NCI-H128 (cell line): Measurements from ENCODE around the gene TCF7L2.
A peak's percentile ranks its signal among the peaks of the same experiment; 100 is the strongest.

ENCODE experiments used
- DNase-seq: peaks from one replicate; lab custom pipeline; 2025; ENCODE audit not compliant: unreplicated experiment; lab: John Stamatoyannopoulos, UW

TCF7L2 gene

DNA sequence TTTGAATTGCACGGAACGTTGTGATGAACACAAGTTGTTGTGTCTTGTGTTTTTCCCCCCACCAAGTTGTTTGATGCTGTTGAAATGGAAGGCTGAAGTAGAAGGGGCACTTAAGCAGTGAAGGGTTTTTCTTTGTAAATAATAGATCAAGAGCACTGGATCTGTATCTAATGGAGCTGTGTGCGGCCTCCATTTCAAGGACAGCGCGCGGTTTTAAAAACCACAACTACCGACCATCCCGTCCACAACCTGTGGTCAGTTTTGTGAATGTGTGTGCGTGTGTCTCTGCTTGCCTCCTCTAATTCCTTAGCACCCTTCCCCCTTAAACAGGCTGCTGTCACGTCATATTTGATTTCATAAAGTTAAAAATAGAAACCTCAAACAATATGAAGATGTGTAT is 165.5 kb downstream of the TCF7L2 start:
- no peak for DNase-seq

DNA sequence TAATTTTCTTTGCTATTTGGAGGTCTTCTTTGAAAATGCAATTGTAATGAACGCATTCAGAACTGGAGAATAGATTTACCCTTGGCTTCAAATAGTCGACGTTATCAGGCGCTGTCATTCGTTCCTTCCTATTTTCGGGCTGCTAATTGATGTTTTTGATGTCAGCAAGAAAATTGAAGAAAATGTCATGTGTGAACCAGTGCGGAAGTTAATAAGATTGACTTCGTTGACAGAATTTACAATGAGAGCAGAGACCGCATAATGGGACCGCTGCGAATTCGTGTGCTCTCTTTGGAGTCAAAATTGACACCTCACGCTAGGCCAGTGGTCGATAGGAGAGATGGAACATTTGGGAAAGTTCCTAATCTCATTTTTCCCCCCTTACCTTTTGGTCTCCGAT is 168.8 kb downstream of the TCF7L2 start:
- DNase-seq: no peak

DNA sequence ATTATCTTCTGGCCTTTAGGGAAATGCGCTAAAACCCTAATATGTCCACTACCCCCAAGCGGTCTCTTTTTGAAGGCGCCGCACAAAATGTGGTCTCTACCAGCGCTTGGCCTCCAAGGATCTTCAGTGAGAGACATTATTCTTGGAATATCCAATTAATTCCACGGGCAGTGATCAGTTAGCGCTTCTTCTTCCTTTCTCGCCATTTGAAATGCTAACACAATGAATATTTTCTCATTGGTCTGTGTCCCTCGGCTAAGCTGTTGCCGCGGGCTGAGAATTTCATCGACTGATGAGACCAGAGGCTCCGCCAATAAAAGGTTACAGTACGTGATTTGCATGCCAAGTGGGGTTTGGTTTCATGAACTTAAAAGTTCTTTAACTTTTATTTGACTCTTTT is 169.8 kb downstream of the TCF7L2 start:
- no peak for DNase-seq

DNA sequence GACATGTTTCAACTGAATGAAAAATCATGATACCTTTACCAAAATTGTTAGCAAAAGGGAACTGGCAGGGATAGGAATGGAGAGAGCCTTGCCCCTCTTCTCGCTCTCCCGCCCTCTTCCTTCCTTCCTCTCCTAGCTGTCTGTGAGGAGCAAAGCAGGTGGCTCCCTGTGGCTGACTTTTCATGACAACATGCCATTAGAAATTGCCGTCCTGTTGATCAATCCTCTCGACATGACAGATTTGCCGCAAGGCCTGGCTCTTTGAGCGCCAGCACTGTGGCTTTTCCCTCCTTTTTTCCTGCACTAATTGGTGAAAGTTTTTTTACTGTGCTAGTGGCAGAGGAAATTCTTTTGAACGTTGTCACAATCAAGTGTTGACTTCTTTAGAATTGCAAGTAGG is 171.1 kb downstream of the TCF7L2 start:
- no peak for DNase-seq

DNA sequence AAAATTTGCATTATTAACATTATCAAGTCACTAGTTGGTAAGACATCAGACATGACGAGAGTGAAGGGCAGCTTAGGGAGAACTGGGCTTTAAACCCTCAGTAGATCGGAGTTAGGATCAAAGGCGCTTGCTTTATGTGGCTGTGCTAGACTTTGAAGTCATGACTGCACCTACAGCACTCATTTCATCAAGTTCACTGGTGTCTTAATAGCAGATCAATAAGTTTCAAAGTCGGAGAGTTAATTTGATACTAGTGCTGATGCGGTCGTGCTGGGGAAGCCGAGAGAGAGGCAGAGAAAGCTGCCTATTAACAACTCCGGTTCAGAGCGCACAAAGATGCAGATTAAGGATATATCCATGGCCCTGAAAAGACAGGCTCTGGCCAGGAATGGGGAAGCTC is 172.9 kb downstream of the TCF7L2 start:
- DNase-seq: no peak

DNA sequence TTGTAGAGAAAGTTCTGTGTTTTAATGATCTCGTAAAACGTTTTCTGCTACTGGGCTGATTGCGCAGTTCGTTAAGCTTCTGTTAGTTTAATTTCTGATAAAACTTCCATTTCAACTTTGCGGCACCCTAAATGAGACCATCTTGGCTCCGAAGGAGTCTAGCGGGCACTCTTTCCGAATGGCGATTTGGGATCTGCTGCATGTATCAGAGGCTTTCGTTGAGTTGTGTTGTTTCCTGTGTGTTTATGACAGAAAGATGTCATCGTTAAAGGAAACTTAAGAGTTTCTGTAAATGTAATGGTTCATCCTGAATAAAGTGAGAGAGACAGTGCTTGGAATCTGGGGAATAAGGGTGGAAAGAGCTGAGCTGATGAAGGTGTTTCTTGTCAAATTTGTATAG is 174.7 kb downstream of the TCF7L2 start:
- no peak for DNase-seq

DNA sequence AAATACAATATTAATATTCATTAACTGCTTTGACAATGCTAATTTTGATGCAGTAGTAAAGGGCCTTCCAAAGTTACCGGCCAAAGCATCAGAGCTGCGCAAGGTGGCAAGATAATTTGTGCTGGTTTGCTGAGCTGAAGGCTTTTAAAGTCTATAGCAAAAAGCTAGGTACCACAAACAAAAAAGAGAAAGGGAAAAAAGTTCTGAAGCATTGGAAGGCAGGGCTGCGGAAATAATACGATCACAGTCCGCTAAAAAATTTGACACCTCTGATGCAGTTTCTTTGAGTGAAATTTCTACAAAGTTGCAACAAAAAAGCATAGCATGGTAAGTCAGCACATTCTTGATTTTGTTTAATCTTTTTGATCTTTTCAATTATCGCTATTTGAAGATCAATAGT is 175.6 kb downstream of the TCF7L2 start:
- DNase-seq: no peak

DNA sequence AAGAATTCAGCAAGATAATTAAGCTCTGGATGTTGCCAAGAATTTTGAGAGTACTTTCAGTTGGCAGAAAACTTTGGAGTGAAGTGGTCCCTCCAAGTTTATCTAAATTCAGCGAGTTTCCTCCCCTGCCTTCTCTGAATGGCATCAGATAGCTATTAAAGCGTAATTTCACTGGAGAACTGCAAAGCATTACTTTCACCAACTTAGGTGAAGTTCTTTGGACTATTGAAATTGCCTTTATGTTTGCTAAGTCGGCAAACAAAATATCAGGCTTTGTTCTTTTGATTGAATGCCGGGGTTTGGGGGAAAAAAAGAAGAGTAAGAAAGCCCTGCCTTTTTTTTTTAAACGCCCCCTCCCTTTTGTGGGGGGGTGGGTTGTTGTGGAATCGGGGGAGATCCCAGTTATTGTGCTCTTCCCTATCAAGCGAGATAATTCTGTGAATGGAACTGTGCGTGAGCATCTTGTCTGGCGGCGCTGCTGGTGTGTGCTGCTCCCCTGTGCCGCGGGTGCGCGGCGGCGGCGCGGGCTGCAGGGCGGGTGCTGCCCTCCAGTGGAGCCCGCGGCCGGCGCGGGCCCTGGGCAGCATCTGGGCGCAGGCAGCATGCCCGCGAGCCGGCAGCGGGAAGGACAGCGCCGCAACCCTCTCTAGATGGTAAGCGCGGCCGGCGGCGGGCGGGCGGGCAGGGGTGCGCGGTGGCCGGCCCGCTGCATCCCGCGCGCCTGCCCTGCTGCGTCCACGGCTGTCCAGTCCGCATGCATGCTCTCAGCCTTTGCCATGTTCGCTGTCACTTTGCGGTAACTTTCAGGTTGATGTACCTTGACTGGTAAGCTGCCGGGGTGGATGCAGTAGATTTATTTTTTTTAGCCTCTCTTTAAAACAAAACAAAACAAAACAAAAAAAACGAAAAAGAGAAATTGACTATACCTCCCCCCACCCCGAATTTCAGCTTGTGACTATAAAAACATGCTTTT is 176.5 kb downstream of the TCF7L2 start:
- peak; percentile 11 for DNase-seq

DNA sequence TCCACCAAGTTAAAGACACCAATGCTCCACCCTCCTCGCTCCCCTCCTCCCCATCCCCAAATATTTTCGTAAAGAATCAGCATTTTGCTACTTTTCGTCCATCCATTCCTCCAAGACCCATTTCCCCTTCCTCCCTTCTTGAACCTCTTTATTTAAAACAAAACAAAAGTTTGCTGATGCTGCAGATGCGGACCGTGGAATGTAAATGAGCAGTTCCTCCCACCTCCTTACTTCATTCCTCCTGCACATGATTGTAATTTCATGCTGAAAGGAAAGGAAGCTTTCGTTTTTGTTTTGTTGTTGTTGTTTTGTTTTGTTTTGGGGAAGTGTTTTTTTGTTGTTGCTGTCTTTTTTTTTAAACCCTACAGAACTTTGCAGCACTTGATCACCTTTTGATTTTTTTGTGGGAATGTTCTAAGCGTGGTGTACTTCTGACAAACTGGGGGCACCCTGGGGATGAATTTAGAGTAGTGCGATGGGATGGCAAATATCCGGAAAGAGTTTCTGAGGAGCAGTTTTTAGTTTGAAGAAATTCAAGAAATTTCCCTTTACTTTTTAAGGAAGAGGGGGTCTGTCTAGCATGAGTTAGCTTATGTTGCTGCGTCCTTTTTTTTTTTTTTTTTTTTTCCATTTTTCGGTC is 177.3 kb downstream of the TCF7L2 start:
- DNase-seq: no peak

DNA sequence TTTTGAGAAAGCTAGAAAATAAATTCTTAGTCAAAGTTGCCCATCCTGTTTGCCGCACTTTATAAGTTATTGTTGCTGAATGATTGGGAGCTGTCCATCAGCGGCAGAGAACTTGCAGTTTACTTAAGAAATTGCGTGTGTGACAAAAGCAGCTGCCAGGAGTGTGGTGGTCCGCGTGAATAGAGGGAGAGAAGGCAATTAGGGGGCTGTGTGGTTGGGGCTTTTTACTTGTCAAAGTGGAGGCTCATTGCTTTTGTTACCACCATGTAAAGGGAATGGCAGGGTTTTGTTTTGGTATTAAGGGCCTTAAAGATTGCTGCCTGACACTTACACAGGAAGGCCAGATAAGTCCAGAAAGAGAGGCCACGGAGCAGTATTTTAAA is 177.8 kb downstream of the TCF7L2 start:
- no peak for DNase-seq

DNA sequence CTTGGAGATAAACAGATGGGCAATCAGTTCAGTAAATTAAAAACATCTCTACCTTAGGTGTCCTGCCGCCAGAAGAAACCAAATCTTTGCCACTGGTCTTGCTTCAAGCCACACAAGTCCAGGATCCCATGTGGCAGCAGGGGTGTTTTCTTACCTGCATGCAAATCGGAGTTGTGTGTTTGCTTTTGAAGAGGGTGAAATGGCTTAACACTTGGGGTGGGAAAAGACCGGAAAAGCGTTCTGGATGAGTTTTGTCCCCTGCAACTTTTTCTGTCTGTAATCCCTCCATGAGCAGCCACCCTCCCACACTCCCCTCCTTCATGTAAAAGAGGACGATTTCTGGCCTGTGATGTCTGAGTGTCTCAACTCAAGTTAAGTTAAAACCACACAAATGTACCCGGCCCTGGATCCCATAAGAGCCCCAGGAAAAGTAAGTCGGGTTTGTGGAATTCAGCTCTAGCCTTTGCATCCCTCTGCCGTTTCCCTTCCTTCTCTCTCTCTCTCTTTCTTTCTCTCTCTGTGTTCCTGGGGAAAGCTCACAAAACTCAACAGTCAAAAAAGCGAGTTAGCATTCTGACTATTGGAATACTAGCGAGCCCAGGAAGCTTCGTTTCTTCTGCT is 178.5 kb downstream of the TCF7L2 start:
- DNase-seq: no peak

DNA sequence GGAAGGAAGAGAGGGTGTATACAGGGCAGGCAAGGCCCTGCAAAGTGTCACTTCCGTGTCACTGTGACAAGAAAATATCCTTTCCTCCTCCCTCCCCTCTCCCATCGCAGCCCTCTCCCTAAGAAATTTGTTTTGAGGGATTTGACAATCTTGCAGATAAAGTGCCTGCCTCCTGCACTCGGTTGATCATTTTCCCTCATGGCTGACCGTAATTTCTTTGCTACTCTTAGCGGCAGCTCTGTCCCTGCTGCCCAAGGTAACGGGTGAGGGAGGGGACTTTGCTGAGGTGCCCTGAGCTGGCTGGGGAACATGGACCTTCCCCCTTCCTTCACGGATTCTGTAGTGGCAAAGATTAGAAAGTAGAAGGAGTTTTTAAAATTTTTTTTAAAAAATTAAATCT is 179.1 kb downstream of the TCF7L2 start:
- no peak for DNase-seq

DNA sequence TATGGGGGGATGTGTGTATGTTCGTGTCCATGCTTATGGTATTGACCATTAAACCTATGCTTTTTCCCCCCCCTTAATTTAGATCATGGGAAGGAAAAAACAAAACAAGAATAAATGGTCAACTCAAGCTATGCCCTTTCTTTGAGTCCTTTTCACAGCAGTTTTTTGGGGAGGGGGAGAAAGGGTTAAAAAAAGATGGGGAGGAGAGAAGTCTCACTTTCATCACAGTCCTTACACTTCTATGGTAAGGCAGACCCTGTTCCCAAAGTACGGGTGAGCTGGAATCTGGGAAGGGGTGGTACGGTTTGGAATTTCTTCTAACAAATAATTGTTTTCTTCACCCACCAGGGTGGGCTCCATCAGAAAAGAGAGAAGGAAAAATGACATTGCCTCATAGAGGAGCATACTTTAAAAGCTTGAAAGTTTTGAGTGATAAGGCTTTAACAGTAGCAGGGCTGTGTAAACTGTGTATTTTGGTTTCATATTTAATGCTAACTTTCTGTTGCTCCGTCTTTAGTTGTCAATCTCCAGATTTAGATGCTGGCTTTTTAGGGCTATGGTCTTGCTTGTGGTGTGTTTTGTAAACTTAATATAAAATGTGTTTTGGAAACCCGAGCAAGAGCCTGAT is 180.1 kb downstream of the TCF7L2 start:
- no peak for DNase-seq

DNA sequence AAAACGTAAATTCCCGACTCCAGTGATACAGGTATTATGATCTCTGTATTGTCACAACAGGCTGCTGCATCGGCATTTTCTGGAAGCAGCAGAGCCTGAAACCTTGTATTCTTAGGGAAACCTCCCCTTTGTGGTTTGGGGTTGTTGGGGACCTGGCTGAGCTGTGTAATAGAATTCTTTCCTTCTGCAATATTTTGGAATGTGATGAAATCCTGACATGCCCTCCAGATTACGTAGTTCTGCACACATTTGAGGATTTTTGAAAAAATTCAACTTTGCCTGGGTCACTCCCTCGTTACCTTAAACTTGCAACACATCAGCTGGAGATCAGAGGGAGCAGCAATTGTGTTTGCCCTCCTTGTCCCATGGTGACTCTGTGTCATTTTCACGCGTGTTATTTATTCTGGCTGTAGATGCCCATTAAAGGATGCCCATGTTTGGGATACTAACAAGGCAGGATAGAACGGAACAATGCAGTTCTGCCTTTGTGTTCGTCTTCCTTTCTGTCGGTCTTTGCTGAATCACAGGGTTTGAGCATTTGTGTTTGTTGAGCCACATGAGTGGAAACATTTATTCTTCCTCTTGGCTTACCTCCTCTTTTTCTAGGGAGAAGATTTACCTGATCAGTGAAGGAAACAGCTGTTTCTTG is 181.7 kb downstream of the TCF7L2 start:
- no peak for DNase-seq

DNA sequence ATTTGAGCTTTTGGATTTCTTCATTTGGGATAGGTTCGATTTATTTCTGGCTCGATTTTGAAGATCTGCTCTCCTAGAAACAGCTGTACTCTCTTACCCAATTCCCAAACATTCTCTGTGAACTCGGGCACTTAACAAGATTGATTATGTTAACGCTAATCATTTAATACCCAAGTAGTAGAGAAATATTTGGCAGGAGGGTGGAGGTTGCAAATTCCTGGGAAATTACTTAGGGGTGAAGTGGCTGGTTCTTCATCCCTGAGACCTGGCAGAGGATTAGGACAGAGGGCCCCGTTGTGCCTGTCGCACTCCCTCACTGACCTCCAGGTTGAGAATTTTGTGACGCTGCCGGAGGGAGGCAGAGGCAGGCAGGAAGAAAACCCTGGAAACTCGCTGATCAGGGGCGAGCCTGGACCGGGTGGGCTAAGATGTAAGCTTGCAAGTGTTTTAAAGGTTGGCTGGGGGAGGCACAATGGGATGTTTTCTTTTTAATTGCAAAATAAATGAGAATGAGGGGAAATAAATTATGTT is 182.6 kb downstream of the TCF7L2 start:
- no peak for DNase-seq

DNA sequence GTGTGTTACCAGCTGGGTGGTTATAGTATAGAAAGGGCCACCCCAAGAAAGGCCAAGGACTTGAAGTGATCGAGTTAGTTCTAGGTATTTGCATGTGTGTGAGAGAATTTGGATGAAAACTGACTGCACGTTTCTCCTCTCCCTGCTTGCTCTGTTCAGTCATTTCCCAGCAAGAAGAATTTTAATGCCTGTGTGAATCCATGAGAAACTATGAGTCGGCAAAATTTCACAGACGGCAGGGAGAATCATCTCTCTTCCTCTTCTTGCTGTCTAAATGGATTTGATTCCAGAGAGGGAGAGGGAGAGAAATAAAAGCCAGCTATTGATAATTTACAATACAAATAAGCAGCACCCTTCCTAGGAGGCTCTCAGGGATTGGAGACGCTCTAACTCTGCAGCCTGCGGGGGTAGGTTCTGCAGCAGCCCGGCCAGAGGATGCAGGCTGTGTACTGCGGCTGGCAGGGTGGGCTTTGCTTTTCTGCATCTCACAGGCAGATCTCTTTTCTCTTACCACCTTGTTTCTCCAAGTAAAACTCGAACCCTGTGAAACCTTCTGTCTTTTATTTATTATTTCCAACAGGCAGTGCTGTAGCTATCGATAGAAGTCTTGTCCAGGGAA is 183.6 kb downstream of the TCF7L2 start:
- DNase-seq: no peak

DNA sequence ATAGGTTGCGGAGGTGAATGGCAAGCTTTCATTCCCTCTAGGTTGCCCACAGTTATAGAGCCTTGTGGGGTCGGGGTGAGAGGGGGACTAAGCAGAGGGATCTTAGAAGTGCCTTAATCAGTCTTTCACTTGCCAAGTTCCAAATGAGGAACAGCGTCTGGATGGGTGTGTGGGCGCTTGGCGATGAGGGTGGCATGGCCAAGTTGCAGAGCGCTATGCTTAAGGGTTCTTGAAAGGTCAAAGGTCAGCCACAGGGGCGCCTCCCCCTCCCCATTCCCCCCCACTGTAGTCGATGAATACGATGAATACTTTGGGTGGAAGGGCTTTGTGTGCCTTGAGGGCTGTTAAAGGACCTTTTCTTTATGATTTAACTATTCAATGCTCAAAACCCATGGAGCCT is 185.0 kb downstream of the TCF7L2 start:
- DNase-seq: no peak

DNA sequence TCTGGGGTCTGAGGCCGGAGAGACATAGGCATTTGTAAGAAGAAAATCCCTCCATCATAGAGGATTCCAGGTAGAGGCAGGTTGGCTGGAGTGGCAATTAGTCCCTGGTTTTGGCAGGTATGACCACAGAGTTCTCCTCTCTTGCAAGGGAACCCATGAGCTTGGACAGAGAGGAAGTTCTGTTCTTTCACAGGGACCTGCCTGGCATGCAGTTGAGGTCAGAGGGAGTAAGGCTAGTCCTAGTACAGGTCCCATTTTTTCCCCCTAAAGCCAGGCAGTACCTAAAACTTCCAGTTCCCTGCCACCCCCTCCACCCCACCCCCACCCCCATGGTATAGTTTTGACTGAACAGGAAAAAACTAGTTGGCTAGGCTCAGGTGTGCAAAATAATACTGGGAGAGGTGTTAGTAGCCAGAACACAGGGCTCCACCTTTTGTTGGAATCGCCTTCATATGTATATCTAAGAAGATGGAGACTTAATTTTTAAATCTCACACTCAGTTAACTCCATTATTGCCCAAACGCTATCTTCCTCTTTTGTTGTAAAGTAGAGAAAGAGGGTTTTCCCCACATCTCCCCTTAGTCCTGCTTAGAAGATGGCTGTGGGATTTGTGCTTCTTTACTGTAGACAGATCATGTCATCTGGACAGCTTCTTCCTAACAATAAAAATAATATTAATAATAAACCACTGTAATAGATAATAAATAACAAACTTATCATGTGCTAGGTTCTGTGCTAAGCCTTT is 188.1 kb downstream of the TCF7L2 start:
- no peak for DNase-seq

DNA sequence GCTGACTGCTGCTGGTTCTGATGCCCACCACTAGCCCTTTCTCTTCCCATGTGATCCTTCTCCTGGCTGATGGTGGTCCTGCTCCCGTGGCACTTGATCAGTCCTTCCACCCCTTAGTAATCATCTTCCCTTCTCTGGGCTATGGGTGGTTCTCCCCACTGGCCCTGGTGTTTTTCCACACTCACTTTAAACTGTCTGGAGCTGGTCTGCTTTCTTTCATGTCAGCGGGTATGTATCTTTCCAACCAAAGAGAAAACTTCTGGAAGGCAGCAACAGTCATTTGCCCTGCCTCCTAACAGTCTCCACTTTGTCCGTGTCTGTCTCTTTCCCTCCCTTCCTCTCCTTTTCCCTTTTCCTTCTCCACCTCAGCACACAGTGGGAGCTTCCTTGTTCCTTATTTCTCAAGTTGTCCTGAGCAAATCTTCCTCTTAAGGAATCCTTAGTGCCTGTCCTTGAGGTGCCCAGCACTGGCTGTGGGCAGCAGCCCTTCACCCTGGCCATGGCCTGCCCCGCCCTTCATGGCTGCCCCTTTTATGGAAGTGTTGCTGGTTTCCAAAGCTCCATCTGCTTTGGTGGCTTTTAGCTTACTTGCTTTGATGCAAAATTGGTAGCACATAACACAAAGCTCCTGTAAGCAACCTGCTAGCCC is 189.0 kb downstream of the TCF7L2 start:
- no peak for DNase-seq
